Suprapubic skin (tissue), 4 donors: ENCODE results near the gene OSBPL3. TPM values are rescaled to one million over a fixed set of nuclear protein-coding genes. Genes with fewer than 3 reads are reported as not detected.
"Not testable (repeated sequence)": the region's sequence is repeated elsewhere in the genome, so short reads cannot be mapped to it uniquely, and the experiment has no call there.

Source experiments
- DNase-seq, 2 donors: peaks; one replicate each; pipeline ENCODE4 v3.0.0-alpha.2; 2019; ENCODE audit warnings: low spot score in 2 of 2
- H3K27ac ChIP-seq: fragments of 200-600 bp; sonication (generic); one replicate; pipeline ENCODE4 v1.5.1; 2019
- H3K27me3 ChIP-seq: fragments of 200-600 bp; sonication (generic); one replicate; pipeline ENCODE4 v1.5.1; 2019
- H3K36me3 ChIP-seq: fragments of 200-600 bp; sonication (generic); one replicate; pipeline ENCODE4 v1.5.1; 2019
- H3K4me1 ChIP-seq: fragments of 200-600 bp; sonication (generic); one replicate; pipeline ENCODE4 v1.5.1; 2019
- H3K4me3 ChIP-seq: fragments of 200-600 bp; sonication (generic); one replicate; pipeline ENCODE4 v1.5.1; 2019; ENCODE audit warnings: mild to moderate bottlenecking
- H3K9me3 ChIP-seq: fragments of 200-600 bp; sonication (generic); one replicate; pipeline ENCODE4 v1.5.1; 2019
- EP300 ChIP-seq: sonication (generic); formaldehyde crosslinking; IDR thresholded peaks from one replicate; pipeline ENCODE4 v1.6.1; 2017; ENCODE audit warnings: antibody characterized with exemption
- POLR2A ChIP-seq, 2 donors: fragments of 450-650 bp; IDR thresholded peaks; one replicate each; pipeline ENCODE4 v1.6.1; 2017; ENCODE audit warnings: antibody characterized with exemption in 2 of 2, mild to moderate bottlenecking in 2 of 2, moderate library complexity in 2 of 2
- POLR2AphosphoS5 ChIP-seq, 3 donors: sonication (generic); formaldehyde crosslinking; IDR thresholded peaks; one replicate each; pipeline ENCODE4 v1.6.1; 2017; ENCODE audit warnings: antibody characterized with exemption in 3 of 3
- WGBS: methylation state at CpG from one replicate; pipeline ENCODE4 v1.1.5; 2018; 5-methylcytosine and 5-hydroxymethylcytosine counted together
- total RNA-seq, 4 donors: library from RNA; depleted of rRNA; stranded (reverse); fragments of >200 nt; gene quantifications; one replicate each; pipeline ENCODE4 v1.1.0, GENCODE V29; 2016
- TF ChIP-seq, protein P1 (sequence below), 2 donors: fragments of 200-600 bp in 1 of 2; fragments of 450-650 bp in 1 of 2; sonication (generic) in 1 of 2; IDR thresholded peaks; one replicate each; pipeline ENCODE4 v1.5.1; 2016 to 2019; ENCODE audit warnings: antibody characterized with exemption in 2 of 2, mild to moderate bottlenecking in 1 of 2, moderate library complexity in 1 of 2

OSBPL3 gene
- total RNA-seq, 4 donors from 2014 or later: 22.0 to 49.0 (median 27.3) TPM

DNA sequence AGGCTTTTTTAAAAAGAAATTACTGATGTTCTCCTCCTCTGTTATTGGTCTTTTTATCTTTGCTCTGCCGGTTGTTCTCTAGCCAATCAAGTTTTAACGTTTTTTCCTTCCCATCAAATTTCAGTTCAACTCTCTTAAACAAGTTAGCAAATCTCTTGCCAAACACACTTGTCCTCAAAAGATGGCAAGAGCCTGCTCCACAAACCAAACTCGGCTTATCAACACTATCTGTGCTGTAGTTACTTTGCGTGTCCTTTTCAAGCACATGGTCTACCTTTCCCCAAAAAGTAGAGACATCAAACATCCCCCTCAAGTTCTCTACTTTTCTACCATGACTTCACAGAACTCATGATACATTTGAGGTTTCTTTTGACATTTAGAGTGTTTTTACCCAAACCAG, 71.3 kb downstream of the OSBPL3 start:
- H3K9me3 ChIP-seq: no peaks in the 10 kb centered on the region
- WGBS: 85% methylated on average over 4 of the region's 4 CpGs
- H3K4me3 ChIP-seq: no peak overlapping the region
- peaks cover 21% of the 10 kb centered on the region for H3K4me1 ChIP-seq
- no peaks in the 10 kb centered on the region for H3K36me3 ChIP-seq
- H3K27me3 ChIP-seq: no peaks in the 10 kb centered on the region
- no peak for DNase-seq
- H3K27ac ChIP-seq: no peak overlapping the region
- no peak for TF ChIP-seq POLR2A (IDR thresholded peaks at IDR 0.05)
- TF ChIP-seq, protein P1, sequence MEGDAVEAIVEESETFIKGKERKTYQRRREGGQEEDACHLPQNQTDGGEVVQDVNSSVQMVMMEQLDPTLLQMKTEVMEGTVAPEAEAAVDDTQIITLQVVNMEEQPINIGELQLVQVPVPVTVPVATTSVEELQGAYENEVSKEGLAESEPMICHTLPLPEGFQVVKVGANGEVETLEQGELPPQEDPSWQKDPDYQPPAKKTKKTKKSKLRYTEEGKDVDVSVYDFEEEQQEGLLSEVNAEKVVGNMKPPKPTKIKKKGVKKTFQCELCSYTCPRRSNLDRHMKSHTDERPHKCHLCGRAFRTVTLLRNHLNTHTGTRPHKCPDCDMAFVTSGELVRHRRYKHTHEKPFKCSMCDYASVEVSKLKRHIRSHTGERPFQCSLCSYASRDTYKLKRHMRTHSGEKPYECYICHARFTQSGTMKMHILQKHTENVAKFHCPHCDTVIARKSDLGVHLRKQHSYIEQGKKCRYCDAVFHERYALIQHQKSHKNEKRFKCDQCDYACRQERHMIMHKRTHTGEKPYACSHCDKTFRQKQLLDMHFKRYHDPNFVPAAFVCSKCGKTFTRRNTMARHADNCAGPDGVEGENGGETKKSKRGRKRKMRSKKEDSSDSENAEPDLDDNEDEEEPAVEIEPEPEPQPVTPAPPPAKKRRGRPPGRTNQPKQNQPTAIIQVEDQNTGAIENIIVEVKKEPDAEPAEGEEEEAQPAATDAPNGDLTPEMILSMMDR (IDR thresholded peaks at IDR 0.05): no peak
- TF ChIP-seq EP300: no peak
- TF ChIP-seq POLR2AphosphoS5 (IDR thresholded peaks at IDR 0.05): no peak

DNA sequence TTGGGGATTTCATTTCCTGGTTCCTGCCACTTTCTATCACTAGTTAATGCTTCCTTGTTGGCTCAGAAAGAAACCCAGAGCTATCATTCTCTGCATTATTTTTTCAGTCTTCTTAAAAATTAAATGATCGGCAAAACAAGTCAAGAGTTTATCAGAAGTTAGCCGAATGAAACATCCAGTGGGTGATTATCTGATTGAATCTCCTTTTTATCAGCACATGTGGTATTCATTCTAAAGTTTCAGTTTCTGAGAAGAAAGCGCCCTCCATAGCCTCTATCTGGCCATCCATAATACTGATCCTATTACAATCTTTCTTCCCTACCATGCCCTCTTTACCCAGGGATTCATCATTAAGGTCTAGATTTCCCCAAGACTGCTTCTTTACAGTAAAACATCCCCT, 71.8 kb downstream of the OSBPL3 start:
- H3K4me1 ChIP-seq: peaks cover 21% of the 10 kb centered on the region
- H3K36me3 ChIP-seq: no peaks in the 10 kb centered on the region
- no peaks in the 10 kb centered on the region for H3K9me3 ChIP-seq
- WGBS: 73% methylated on average over 3 of the region's 3 CpGs
- DNase-seq: no peak
- TF ChIP-seq, protein P1 (IDR thresholded peaks at IDR 0.05): no peak
- TF ChIP-seq POLR2AphosphoS5 (IDR thresholded peaks at IDR 0.05) (no peak), EP300 (no peak), POLR2A (IDR thresholded peaks at IDR 0.05) (no peak)
- no peaks in the 10 kb centered on the region for H3K27me3 ChIP-seq
- no peak overlapping the region for H3K27ac ChIP-seq
- H3K4me3 ChIP-seq: no peak overlapping the region

DNA sequence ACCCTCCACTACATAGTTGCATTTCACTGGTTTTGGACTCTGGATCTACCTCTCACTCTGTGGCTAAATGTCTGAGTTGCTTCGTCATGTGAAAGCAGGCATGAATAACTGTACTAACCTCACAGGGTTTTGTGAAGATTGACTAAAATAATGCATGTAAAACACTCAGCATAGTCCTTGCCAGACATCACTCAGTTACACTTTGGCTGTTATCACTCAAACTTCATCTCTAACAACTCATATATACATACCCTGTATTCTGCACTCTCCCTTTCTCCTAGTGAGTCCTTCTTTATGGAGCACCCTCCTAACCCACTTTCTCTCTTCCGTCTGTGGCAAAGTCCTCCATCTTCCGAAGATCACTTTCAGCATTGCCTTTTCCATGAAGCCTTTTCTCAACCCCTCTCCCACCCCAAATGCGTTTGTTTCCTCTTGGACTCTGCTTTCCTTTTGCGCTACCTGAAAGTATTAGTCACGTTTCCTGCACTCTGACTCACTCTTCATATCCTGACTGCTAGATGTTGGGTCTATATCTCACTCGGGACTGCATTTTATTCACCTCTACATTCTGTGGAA, 72.6 kb downstream of the OSBPL3 start:
- WGBS: 61% methylated on average over 7 of the region's 7 CpGs
- H3K9me3 ChIP-seq: no peaks in the 10 kb centered on the region
- no peaks in the 10 kb centered on the region for H3K36me3 ChIP-seq
- H3K27me3 ChIP-seq: no peaks in the 10 kb centered on the region
- H3K27ac ChIP-seq: no peak overlapping the region
- peaks cover 21% of the 10 kb centered on the region for H3K4me1 ChIP-seq
- TF ChIP-seq EP300 (no peak), POLR2AphosphoS5 (IDR thresholded peaks at IDR 0.05) (no peak), POLR2A (IDR thresholded peaks at IDR 0.05) (no peak)
- TF ChIP-seq, protein P1 (IDR thresholded peaks at IDR 0.05): no peak
- no peak overlapping the region for H3K4me3 ChIP-seq
- no peak for DNase-seq

DNA sequence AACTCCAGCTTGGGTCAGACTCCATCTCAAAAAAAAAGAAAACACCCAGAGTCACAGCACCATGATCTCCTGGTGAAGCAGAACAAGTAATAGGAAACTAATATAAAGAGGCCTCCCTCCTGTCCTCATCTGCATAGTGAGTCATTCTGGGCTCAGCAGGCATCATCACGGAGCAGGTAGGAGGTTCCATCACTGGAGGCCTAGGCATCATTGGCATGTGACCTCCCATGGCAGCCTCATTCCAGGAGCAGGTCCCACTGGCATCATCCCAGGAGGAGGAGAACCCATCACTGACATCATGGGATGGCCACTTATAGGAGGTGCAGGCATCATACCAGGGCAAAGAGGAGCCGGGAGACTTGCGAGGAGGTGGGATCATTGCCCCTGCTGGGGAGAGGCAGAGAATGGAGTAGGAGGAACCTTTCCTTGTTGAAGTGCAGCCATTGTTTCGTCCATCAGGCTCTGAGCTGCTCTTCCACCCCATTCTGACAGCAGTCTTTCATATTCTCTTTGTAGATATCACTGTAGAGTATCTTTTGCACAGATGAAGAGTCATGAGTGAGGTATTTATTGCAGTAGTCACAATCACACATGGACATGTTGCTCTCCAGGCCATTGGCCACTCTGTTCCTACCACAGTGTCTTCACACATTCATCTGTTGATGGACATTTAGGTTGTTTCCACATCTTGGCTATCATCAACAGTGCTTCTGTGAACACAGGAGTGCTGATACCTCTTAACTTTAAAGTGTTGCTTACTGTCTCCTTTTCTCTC, 73.8 kb downstream of the OSBPL3 start:
- Histone ChIP-seq H3K4me3 (no peak overlapping the region), H3K4me1 (peaks cover 21% of the 10 kb centered on the region), H3K9me3 (no peaks in the 10 kb centered on the region), H3K36me3 (no peaks in the 10 kb centered on the region), H3K27ac (no peak overlapping the region), H3K27me3 (no peaks in the 10 kb centered on the region)
- TF ChIP-seq, protein P1 (IDR thresholded peaks at IDR 0.05): no peak
- DNase-seq: no peak
- 92% methylated on average over 4 of the region's 4 CpGs for WGBS

DNA sequence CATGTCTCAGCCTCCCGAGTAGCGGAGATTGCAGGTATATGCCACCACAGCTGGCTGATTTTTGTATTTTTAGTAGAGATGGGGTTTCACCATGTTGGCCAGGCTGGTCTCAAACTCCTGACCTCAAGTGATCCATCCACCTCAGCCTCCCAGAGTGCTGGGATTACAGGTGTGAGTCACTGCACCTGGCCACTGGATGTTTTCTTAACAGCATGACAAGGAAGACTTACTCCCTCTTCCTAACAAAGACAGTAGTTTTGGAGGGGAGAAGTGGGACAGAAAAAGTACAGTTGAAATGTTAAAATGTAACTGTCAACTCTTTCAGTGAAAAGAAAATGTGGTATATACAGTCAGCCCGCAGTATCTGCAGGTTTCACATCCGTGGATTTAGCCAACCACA, 76.0 kb downstream of the OSBPL3 start:
- not testable (repeated sequence) for H3K27ac ChIP-seq, H3K27me3 ChIP-seq

More for the DNA sequence above, 76.0 kb downstream of the OSBPL3 start:
- not testable (repeated sequence) for DNase-seq, H3K36me3 ChIP-seq, H3K4me3 ChIP-seq, H3K9me3 ChIP-seq
- H3K4me1 ChIP-seq: peaks cover 21% of the 10 kb centered on the region
- WGBS: 98% methylated on average over 4 of the region's 4 CpGs
